Suppressor macrophage (primary cell): Measurements from ENCODE around the gene NEK6.
A peak's percentile ranks its signal among the peaks of the same experiment; 100 is the strongest.

Experiments
- DNase-seq, 4 experiments: peaks; one replicate each; pipeline ENCODE4 v3.0.0-alpha.2; 2020 to 2022

NEK6 gene

DNA sequence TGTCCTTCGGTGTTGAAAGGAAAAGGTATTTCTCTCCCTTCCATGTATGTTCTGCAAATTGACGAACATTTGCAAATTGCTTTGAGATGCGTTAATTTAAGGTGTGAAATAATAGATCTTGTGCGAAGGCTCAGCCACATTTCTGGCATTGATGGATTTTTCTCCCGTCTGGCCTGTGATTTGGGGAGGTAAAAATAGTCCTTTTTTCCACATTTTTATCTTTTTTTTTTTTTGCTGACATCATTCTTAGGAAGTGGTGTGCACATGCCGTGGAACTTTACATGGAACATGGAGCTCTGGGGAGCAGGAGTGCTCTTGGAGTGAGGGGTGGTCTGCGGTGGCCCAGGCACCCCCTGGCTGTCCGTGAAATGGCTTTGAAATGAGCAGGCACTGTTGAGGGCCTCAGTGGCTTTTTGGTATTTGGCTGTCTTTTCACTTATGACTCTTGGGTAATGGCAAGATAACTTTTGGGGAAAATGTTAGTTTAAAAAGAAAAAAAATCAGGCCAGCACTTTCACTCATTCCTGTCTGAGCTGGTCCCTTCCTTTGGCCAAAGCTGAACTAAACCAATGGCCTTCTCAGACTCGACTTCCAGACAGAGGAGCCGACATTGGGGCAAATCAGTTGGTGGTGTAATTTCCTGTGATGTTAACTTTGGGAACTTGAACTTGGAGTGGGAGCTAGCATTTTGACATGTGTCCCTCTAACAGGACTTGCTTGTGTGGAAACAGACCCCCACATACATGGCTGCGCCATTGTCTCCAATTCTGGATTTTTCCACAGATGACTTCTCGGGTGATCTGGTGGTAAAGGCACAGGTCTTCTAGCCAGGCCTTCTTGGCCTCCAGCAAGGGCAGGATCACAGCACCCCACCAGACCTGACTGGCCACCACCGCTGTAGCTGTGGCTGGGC, 4.2 kb downstream of the NEK6 start:
- peak; percentile 40 to 62 (median 52) for DNase-seq

DNA sequence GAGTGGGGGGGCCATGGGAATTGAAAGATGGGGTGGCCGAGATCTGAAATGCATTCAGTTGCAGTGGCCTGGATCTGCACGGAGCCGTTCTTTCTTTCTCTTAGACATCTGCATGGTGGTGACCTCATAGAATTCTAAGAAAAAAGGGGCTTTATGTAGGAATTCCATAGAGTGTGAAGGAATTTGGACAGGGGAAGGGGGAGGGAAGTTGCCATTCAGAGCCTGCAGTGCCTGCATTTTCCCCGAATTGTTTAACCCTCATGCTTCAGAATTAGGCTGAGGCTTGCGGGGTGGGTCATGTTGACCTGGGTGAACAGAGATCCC, 4.9 kb downstream of the NEK6 start:
- DNase-seq: no peak

DNA sequence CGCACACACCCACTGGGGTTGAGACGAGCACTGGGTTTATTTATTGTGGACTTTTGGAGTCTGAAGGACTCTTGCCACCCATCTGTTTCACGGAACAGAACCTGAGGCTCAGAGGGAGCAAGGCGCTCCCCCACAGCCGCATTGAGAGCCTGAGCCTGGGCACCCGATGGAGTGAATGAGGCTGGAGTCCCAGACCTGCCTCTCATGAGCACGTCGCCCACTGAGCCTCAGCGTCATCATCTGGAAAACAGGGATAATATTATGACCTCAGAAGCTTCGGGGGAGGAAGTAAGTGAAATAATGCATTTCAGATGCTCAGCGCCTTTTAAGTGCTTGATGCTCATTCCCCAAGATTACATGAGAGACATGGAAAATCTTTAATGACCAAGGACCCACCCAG, 5.5 kb downstream of the NEK6 start:
- peak in 1 of 4 experiments; percentile 43 for DNase-seq

DNA sequence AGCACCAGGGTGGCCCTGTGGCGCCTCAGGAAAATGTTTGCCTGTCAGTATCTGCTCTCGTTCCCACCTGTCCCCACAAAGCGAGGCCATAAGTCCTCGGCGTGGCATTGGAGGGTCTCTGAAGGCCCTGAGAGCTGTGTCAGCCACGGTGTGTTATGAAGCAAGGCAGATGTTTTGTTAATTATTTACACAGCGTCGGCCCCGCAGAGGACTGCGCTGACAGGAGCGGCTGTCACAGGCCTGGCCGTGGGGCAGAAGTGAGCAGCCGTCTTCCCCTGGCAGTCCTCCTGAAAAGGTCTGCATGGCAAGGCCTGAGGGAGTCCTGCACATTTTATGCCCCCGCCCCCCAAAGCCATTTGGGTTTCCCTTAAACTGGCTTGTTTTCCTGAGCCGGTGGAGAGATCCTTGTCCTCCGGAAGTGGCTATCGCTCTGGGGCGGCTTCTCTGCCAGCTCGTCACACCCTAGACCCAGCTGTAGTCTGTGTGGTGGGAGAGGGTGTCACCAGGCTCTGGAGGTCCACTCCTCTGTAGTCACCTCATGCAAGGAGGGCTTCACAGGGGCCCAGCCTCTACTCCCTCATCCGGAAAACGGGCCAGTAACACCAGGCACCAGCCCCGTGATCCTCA, 6.2 kb downstream of the NEK6 start:
- DNase-seq: no peak

DNA sequence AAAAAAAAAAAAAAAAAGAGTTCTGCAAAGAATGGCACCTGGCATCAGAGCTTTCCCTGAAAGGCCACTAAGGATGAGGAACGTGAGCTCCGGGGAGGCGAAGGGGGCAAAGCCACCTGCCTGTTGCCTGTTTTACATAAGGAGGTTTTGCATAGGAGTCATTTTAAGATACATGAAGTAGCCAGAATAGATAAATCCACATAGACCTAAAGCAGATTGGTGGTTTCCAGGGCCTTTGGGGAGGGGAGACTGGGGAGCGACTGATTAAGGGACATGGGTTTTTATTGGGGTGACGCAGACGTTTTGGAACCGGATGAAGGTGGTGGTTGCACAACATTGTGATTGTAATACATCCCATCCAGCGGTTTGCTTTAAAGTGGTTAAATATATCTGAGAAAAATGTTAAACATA, 7.1 kb downstream of the NEK6 start:
- peak in 3 of 4 experiments; percentile 53 to 67 (median 67) for DNase-seq

DNA sequence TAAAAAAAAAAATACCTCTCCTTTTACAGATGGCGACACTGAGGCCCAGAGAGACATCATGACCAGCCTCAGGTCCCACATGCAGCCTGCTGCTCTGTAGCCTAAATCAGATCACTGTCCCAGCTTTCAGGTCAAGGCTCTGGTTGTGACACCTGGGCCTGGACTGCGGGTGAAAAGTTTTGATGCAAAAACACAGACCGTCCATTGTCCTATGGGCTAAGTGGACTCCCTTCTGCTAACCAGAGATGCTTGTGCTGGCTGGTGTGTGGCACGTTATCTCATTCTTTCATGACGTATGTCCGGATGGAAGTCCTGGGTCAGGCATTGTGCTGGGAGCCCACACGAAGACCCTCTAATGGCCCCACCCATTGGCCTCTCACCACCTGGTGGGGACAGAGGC, 7.8 kb downstream of the NEK6 start:
- DNase-seq: no peak

DNA sequence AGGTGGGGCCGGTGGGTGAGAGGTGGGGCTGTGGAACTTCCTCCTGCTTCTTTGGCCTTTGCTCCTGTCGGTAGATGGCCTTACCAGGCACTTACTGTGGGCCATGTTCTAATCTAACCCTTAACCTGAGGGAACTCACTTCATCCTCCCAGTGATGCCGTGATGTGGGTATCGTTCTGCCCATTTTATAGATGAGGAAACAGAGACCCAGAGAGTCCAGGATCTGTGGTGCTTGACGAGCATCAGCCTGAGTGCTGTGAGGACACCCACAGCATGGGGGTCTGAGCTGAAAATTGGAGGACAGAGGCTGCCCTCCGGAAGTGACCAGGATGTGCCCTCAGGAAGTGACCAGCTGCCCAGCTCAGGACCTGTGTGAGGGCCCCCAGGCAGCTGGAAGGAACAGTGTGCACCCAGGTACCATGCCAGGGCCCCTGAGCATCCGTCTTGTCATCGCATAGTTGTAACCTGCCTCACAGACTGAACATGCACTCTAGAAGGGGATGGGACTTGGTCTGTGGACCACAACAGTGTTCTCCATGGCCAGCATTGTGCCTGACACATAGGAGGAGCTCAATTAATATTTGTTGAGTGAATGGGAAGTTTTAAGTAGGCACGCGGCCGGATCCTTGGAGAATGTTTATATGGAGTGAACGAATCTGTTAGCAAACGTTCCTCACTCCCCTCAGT, 8.5 kb downstream of the NEK6 start:
- no peak for DNase-seq

DNA sequence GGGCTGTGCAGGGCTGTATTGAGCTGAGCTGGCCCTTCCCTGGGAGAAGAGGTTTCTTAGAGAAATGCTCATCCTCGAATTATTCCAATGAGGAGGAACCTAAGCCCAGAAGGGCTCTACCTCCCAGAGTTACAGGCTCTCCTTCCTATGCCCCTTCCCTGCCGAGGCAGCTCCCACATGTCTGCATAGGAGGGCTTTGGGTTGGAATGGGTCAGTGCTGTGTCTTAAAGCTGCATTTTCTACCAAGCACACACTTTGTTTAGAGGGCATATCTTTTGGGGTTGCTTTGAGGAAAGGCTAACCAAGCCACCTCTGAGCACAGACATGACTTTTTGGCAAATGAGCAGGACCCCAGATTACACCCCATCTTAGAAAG, 9.1 kb downstream of the NEK6 start:
- no peak for DNase-seq

DNA sequence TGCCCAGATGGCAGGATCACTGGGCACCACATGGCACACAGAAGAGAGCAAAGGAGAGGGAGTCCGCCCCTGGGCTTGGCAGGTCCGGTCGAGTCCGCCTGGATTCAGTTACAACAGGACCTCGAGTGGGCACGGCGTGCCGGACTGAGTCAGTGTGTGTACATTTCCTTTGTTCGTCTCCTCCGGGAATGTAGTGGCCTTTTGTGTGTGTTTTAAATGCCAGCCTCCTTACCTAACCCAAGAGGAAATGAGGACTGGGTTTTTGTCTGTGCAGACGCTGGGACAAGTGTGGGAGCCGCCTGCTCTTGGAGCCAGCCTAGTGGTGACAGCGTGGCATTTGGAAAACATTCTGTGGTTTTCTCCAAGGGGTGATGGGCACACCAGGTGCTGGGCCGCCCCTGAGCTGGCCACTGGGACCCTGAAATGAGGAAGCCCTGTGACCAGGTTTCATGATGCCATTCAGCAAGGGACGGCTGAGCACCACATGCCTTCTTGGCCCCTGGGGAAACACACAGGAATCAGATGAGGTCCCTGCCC, 9.6 kb downstream of the NEK6 start:
- DNase-seq: peak; percentile 82 to 93 (median 84)

DNA sequence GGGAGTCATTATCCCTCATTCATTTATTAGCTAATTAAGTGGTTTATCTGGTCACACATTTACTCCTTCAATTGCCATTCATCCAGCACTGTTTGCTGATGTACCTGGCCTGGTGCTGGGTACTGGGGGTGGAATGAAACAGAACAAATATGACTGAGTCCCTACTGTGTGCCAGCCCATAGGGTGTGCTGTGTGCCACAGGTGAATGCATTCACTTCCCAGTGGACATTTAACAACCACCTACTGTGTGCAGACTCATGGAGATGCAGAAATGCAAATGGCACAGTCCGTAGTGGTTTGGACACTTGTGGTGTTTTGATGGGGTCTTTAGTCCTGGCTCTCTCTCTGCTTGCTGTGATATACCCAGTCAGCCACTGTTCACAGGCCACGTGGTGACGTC, 10.5 kb downstream of the NEK6 start:
- no peak for DNase-seq

DNA sequence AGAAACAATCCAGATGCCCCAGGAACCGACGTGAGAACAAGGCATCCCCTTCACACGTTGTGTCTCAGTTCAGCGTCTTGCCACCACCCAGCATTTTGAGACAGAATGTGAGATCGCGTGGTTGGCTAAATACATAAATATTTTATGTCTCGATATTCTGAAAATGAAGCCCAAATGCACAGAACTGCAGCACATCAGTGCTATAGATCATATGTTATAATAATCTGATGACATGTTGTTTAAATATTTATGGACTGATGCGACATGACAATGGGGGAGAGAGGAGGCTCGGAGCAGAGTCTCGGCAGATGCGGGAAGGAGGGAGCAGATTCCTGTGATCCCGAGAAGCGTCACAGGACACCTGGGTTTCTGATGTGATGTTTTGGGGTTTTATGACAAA, 10.9 kb downstream of the NEK6 start:
- no peak for DNase-seq

DNA sequence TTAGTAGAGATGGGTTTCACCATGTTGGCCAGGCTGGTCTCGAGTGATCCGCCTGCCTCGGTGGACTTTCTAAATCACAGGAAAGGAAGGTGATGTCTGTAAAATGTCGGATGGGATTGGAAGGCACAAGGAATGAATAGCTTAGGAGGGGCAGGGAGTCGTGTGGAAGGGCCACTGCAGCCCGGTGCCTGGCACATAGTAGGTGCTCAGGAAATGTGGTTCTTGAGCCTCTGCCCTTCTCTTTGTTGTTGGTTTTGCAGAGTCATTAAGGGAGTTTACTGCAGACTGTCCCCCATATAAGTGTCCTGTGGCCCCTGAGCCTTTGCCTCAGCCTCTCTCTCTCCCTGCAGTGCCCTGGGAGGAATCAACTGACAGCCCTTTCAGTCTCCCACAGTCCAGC, 11.8 kb downstream of the NEK6 start:
- no peak for DNase-seq

DNA sequence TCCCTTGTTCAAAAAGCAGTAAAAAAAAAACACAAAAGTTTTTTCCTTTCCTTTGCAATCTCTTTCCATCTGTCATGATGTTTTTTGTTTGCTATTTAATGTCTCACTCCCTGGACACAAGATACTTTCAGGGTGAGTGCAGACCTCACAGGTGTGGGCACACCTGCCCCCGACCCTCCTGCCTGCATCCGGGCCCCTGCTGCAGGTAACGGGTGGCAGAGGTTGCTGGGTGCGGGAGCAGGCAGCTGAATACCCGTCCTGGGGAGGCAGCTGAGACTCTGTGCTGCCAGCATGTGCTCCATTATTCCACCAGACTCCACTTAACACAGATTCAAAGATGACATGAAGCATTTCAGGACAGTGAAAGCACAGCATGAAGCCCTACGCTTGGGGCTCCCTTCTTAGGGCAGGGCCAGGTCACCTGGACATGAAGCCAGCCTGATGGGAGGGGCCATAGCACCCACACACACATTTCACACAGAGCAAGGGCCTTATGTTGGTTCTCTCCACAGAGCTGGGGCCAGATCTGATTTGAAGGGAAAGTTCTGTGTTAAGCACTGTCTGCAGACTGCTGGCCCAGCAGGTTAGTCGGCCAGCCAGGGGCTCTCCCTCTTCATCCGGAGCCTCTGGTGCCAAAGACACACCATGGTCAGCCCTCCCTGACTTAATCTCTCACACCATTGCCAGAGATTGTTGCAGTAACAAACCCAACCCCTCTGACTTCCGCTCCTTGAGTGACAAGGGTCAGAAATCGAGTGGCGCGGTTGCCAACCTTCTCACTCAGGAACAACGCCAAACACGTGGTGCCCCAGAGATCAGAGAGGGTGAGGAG, 13.0 kb downstream of the NEK6 start:
- DNase-seq: peak in 3 of 4 experiments; percentile 52 to 59 (median 53)

DNA sequence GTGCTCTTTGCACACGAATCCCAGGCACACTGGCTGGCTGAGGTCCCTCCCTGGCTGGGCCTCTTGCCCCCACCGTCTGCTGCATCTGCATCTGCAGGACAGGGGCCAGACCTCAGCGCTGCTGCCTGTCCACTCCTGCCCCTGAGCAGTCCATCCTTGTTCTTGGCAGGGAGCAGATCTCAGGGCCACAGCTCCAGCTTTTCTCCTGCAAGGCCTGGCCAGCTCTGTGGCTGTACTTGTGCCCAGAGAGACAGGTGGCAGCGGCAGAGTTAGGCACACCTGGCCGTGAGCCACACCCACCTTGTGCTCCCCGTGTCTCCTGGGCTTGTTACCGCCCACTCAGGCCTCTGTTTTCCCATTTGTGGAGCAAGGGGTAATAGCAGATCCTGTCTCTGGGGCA, 13.9 kb downstream of the NEK6 start:
- no peak for DNase-seq

DNA sequence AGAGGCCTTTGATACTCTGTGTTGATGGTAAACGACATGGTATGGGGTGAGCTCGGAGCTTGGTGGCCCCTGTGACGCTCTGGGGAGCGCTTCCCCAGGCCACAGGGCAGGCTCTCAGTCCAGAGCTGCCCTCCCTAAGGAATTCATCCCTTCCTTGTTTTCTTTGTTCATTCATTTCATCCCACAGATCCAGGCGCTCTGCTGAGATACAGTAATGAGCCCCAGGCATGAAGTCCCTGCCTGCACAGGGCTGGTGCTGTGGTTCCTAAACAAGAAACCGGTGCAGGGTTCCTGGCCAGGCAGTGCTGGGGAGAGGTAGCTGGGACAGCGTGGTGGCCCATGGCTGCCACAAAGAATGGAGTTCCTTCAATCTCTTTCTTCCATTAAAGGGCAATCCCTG, 14.4 kb downstream of the NEK6 start:
- no peak for DNase-seq

DNA sequence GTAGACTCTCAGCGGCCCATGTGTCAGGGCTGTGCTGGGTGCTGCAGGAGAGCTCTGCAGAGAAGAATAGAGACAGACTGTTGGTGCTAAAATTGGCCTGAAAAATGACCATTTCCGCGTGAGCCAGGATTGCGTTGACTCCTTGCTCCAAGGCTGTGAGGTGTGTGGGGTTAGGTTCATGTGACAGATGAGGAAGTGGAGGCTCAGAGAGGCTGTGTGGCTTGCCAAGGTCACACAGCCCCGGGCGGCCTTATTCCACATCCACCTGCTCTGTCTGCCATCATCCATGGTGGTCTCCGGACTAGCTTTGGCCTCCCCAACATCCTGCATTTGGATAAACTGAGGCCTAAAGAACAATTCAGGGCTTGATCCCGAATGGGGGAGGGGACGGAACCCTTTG, 15.2 kb downstream of the NEK6 start:
- DNase-seq: peak in 3 of 4 experiments; percentile 73 to 74 (median 73)

DNA sequence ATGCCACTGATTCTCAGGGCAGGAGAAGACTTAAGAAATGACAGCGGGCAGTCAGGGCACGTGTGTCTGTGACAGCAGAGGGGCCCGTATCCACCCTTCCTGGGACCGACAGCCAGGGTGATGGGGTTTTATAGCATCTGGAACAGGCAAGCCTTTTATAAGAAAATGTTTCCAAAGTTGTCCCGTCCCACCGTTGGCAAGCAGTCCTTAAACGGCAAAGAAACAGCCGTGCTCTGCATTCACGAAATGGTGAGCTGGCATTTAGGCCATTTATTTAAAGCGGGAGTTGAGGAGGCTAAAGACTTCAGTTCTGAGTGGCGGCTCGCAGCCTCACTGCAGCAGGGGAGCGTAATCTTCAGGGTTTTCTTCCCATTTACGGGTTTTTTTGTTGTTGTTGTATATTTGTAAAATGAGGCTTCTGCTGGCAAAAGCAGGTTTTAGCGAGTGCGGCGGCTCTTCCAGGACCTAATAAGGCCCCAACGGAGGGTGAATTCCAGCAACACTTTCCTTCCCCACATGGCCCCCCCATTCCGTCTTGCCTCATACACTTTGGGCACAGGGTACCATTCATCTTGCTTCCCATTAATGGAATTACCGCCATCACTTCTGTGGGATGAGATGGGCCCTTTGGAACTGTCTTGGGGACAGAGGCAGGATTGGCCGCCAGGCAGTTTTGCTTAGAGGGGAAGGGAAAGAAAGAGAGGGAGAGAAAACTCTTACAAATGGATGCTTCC, 15.8 kb downstream of the NEK6 start:
- no peak for DNase-seq

DNA sequence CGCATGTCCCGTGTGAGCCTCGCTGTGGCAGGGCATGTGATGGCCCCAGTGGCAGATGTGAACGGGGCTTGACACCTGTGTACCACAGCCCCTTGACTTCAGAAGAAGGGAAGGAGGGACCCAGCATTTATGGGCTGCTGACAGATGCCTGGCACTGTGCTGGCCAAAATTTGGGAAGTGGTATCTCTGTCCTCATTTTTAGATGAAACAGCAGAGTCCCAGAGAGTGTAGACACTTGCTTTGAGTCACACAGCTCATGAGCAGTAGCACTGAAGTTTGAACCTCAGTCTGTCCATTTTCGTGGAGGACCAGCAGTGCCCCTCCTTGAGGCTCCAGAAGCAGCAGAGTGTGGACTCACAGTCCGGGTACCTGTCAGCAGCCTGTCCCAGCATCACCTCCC, 16.5 kb downstream of the NEK6 start:
- DNase-seq: peak in 3 of 4 experiments; percentile 57 to 62 (median 61)

DNA sequence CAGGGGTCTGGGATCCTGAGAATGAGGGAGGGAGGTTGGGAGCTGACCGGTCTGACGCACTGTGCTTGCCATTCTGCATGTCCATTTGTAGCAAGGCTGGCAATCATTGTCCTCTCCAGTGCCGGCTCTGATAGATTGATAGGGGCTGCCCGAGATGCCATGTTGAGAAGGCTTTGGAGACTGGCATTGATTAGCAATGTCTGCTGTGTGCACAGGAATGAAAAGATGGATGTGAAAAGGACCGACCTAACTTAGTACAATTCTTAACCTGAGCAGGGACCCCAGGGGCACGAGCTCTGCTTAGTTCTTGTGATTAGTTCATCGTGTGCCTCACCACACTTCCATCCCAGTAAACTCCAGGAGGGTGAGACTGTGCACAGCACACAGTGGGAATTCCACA, 17.0 kb downstream of the NEK6 start:
- no peak for DNase-seq

DNA sequence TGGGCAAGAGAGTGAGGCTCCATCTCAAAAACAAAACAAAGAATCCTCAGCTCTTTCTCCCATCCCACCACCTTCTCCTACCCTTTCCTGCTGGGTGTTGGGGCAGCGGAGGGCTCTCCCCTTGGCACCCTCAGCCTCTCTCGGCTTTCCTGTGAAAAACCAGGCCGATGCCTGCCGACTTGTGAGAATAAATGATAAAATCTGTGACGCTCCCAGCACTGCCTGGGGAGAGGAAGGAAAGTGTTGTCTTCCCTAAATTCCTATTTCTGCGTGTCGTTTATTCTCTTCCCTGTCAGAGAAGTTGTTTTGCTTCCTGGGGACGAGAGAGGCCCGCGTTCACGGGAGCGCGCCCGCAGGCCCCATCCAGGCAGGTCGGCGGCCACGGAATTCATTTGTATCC, 19.7 kb downstream of the NEK6 start:
- no peak for DNase-seq

DNA sequence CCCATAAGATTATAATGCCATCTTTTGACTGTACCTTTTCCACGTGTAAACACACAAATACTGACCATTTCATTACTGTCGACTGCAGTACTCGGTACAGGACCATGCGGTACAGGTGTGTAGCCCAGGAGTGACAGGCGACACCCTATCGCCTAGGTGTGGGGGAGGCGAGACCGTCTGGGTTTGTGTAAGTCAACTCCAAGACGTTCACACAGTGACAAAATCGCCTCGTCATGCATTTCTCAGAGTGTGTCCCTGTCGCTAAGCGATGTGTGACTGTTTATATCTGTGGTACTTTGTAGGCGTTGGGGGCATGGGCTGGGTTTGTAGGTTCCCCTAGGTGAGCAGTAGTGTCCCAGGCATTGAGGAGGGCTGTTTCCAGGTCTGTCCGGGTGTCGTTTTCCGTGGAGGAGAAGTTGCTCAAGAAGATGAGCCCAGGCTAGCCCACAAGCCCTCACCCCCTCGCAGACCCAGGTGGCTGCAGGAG, 20.3 kb downstream of the NEK6 start:
- DNase-seq: peak in 3 of 4 experiments; percentile 50 to 81 (median 52)
